Activated naive CD8-positive, alpha-beta T cell (primary cell): ENCODE data around the gene TOMM20.
A peak's percentile ranks its signal among the peaks of the same experiment; 100 is the strongest.
"Not testable (repeated sequence)": the region's sequence is repeated elsewhere in the genome, so short reads cannot be mapped to it uniquely, and the experiment has no call there.

Experiments used
- H3K27ac Mint-ChIP-seq: one replicate; pipeline ENCODE4 v1.8.0; 2021; ENCODE audit warnings: mixed read lengths
- H3K27me3 Mint-ChIP-seq: one replicate; pipeline ENCODE4 v1.8.0; 2021; ENCODE audit warnings: mixed read lengths
- H3K36me3 Mint-ChIP-seq: one replicate; pipeline ENCODE4 v1.8.0; 2021; ENCODE audit warnings: mixed read lengths
- H3K4me1 Mint-ChIP-seq: one replicate; pipeline ENCODE4 v1.8.0; 2021; ENCODE audit warnings: low read depth, mixed read lengths
- H3K4me3 Mint-ChIP-seq: one replicate; pipeline ENCODE4 v1.8.0; 2021; ENCODE audit warnings: mild to moderate bottlenecking, mixed read lengths
- H3K9me3 Mint-ChIP-seq: one replicate; pipeline ENCODE4 v1.8.0; 2021; ENCODE audit warnings: low read depth, mixed read lengths

The TOMM20 gene

GRCh38 chr1:235073331-235073967 lies 55.2 kb downstream of the TOMM20 start:
- no peak overlapping the region for H3K27ac Mint-ChIP-seq
- no peaks in the 10 kb centered on the region for H3K36me3 Mint-ChIP-seq
- no peaks in the 10 kb centered on the region for H3K9me3 Mint-ChIP-seq
- H3K4me3 Mint-ChIP-seq, result no peak overlapping the region
- H3K4me1 Mint-ChIP-seq, result peaks cover 25% of the 10 kb centered on the region
- H3K27me3 Mint-ChIP-seq, result no peaks in the 10 kb centered on the region

GRCh38 chr1:235072577-235072976 lies 56.1 kb downstream of the TOMM20 start:
- H3K4me3 Mint-ChIP-seq, H3K9me3 Mint-ChIP-seq, H3K27me3 Mint-ChIP-seq, H3K36me3 Mint-ChIP-seq, H3K27ac Mint-ChIP-seq: not testable (repeated sequence)
- H3K4me1 Mint-ChIP-seq, result peaks cover 25% of the 10 kb centered on the region

GRCh38 chr1:235072096-235072495 lies 56.5 kb downstream of the TOMM20 start:
- Mint-ChIP-seq H3K36me3 (no peaks in the 10 kb centered on the region), H3K4me1 (peaks cover 26% of the 10 kb centered on the region), H3K27ac (peak overlapping the region; percentile 16), H3K9me3 (no peaks in the 10 kb centered on the region), H3K27me3 (no peaks in the 10 kb centered on the region), H3K4me3 (no peak overlapping the region)

- no peak overlapping the region for H3K27ac Mint-ChIP-seq
- no peaks in the 10 kb centered on the region for H3K27me3 Mint-ChIP-seq
- H3K4me3 Mint-ChIP-seq, result no peak overlapping the region
- peaks cover 20% of the 10 kb centered on the region for H3K4me1 Mint-ChIP-seq
- H3K36me3 Mint-ChIP-seq, result no peaks in the 10 kb centered on the region
- no peaks in the 10 kb centered on the region for H3K9me3 Mint-ChIP-seq
These were observed 57.8 kb downstream of the TOMM20 start for GRCh38 chr1:235070819-235071218.

- Mint-ChIP-seq H3K4me1 (peaks cover 12% of the 10 kb centered on the region), H3K9me3 (no peaks in the 10 kb centered on the region), H3K27me3 (no peaks in the 10 kb centered on the region), H3K36me3 (no peaks in the 10 kb centered on the region), H3K4me3 (no peak overlapping the region), H3K27ac (no peak overlapping the region)
These were observed 58.8 kb downstream of the TOMM20 start for GRCh38 chr1:235069577-235070563.

GRCh38 chr1:235069176-235069575 lies 59.5 kb downstream of the TOMM20 start:
- no peaks in the 10 kb centered on the region for H3K36me3 Mint-ChIP-seq
- peaks cover 5% of the 10 kb centered on the region for H3K4me1 Mint-ChIP-seq
- H3K27ac Mint-ChIP-seq, result no peak overlapping the region
- no peaks in the 10 kb centered on the region for H3K27me3 Mint-ChIP-seq
- H3K9me3 Mint-ChIP-seq, result no peaks in the 10 kb centered on the region
- no peak overlapping the region for H3K4me3 Mint-ChIP-seq

- H3K27ac Mint-ChIP-seq, result no peak overlapping the region
- H3K4me3 Mint-ChIP-seq, result no peak overlapping the region
- no peaks in the 10 kb centered on the region for H3K27me3 Mint-ChIP-seq
- peaks cover 8% of the 10 kb centered on the region for H3K4me1 Mint-ChIP-seq
- no peaks in the 10 kb centered on the region for H3K9me3 Mint-ChIP-seq
- H3K36me3 Mint-ChIP-seq, result no peaks in the 10 kb centered on the region
These were observed 60.2 kb downstream of the TOMM20 start for GRCh38 chr1:235068158-235069121.

- Mint-ChIP-seq H3K27ac (peak overlapping the region; percentile 22), H3K36me3 (no peaks in the 10 kb centered on the region), H3K4me1 (peaks cover 16% of the 10 kb centered on the region), H3K4me3 (no peak overlapping the region), H3K27me3 (no peaks in the 10 kb centered on the region), H3K9me3 (no peaks in the 10 kb centered on the region)
These were observed 61.1 kb downstream of the TOMM20 start for GRCh38 chr1:235067396-235068157.

- no peaks in the 10 kb centered on the region for H3K27me3 Mint-ChIP-seq
- H3K4me3 Mint-ChIP-seq, result no peak overlapping the region
- no peak overlapping the region for H3K27ac Mint-ChIP-seq
- peaks cover 17% of the 10 kb centered on the region for H3K4me1 Mint-ChIP-seq
- no peaks in the 10 kb centered on the region for H3K36me3 Mint-ChIP-seq
- H3K9me3 Mint-ChIP-seq, result no peaks in the 10 kb centered on the region
These were observed 65.4 kb downstream of the TOMM20 start for GRCh38 chr1:235063068-235063765.

GRCh38 chr1:235060607-235061470 lies 67.8 kb downstream of the TOMM20 start:
- no peak overlapping the region for H3K27ac Mint-ChIP-seq
- no peaks in the 10 kb centered on the region for H3K27me3 Mint-ChIP-seq
- no peaks in the 10 kb centered on the region for H3K9me3 Mint-ChIP-seq
- no peak overlapping the region for H3K4me3 Mint-ChIP-seq
- no peaks in the 10 kb centered on the region for H3K36me3 Mint-ChIP-seq
- peaks cover 17% of the 10 kb centered on the region for H3K4me1 Mint-ChIP-seq
